ENCODE results near the gene PEX11G. TPM values are rescaled to one million over a fixed set of nuclear protein-coding genes. Genes with fewer than 3 reads are reported as not detected.
A peak's percentile ranks its signal among the peaks of the same experiment; 100 is the strongest.

Gene PEX11G
- total and polyA plus RNA-seq, 9 of the 15 experiments (the other 6 are each of a cell fraction or from before 2014, with no cell fraction given): 0.07 to 3.2 (median 0.70) TPM; not detected in 1

GRCh38 chr19:7506385-7507328, 17.8 kb upstream of the PEX11G start (continued):
- TF ChIP-seq HMBOX1 (IDR thresholded peaks at IDR 0.05) (0 out of 2 replicates have a peak, but pooled peaks have one; percentile 23), HLTF (IDR thresholded peaks at IDR 0.05) (peak; percentile 98; the same call in 1 of the 2 replicates), REST (IDR thresholded peaks at IDR 0.05; ENCODE audit: borderline replicate concordance) (peak; percentile 25; the same call in 1 of the 2 replicates), REST (CRISPR knock-in tag; IDR thresholded peaks at IDR 0.05; ENCODE audit: low read depth) (no peak), GMEB1 (CRISPR knock-in tag; IDR thresholded peaks at IDR 0.05) (no peak), RNF219 (CRISPR knock-in tag; IDR thresholded peaks at IDR 0.05) (no peak)

All from K562 (cell line).